PC-3 (cell line): ENCODE data around the gene SRSF7. TPM values are rescaled to one million over a fixed set of nuclear protein-coding genes. Genes with fewer than 3 reads are reported as not detected.
A peak's percentile ranks its signal among the peaks of the same experiment; 100 is the strongest.

Experiments
- ATAC-seq: fragments of 200-7000 bp; cut with Tn5 transposase; 2 replicates; pipeline ENCODE4 v1.9.1; 2020; ENCODE audit warnings: mild to moderate bottlenecking, moderate library complexity
- BruUV-seq: library from RNA; stranded (reverse); fragments of 400-500 nt; replicated peaks from 2 replicates; lab custom pipeline; 2021; lab: Mats Ljungman, UMichigan
- CTCF ChIA-PET: fragments of 300-600 bp; sonication (Branson Sonifier 250); formaldehyde crosslinking; loops from one replicate; lab custom pipeline; 2022; ENCODE audit warnings: antibody characterized with exemption; lab: Charles Lee
- POLR2A ChIA-PET: fragments of 300-600 bp; sonication (Branson Sonifier 250); formaldehyde crosslinking; loops from one replicate; lab custom pipeline; 2022; ENCODE audit warnings: antibody characterized with exemption; ENCODE audit not compliant: unreplicated experiment; lab: Charles Lee
- DNase-seq: peaks from one replicate; pipeline ENCODE4 v3.0.0-alpha.2; 2015
- H2AFZ ChIP-seq: fragments of 300-600 bp; sonication (generic); 2 replicates; pipeline ENCODE4 v1.6.0; 2016; ENCODE audit warnings: antibody characterized with exemption, low read length
- H3F3A ChIP-seq: fragments of 300-600 bp; sonication (generic); one replicate; pipeline ENCODE4 v1.6.0; 2017; ENCODE audit warnings: antibody characterized with exemption, low read length, control low read depth, mild to moderate bottlenecking; ENCODE audit not compliant: unreplicated experiment
- H3K27ac ChIP-seq: fragments of 300-600 bp; sonication (generic); 2 replicates; pipeline ENCODE4 v1.5.1; 2016; ENCODE audit warnings: mild to moderate bottlenecking, low read length
- H3K27me3 ChIP-seq: fragments of 300-600 bp; sonication (generic); 2 replicates; pipeline ENCODE4 v1.6.1; 2016; ENCODE audit warnings: low read length, mixed read lengths
- H3K36me3 ChIP-seq: fragments of 300-600 bp; sonication (generic); 2 replicates; pipeline ENCODE4 v1.6.1; 2016; ENCODE audit warnings: low read depth, mixed run types, low read length, mixed read lengths
- H3K4me1 ChIP-seq: fragments of 300-600 bp; sonication (generic); 2 replicates; pipeline ENCODE4 v1.5.1; 2016; ENCODE audit warnings: low read length; ENCODE audit not compliant: insufficient read depth
- H3K4me2 ChIP-seq: fragments of 300-600 bp; sonication (generic); 2 replicates; pipeline ENCODE4 v1.6.0; 2016; ENCODE audit warnings: low read length
- H3K4me3 ChIP-seq: fragments of 300-600 bp; sonication (generic); 2 replicates; pipeline ENCODE4 v1.5.1; 2016; ENCODE audit warnings: mild to moderate bottlenecking, low read length, mixed read lengths
- H3K79me2 ChIP-seq: fragments of 300-600 bp; sonication (generic); 2 replicates; pipeline ENCODE4 v1.6.1; 2017; ENCODE audit warnings: low read length, mixed read lengths
- H3K9ac ChIP-seq: fragments of 300-600 bp; sonication (generic); 2 replicates; pipeline ENCODE4 v1.6.0; 2016; ENCODE audit warnings: mild to moderate bottlenecking, low read length
- H3K9me2 ChIP-seq: fragments of 300-600 bp; sonication (generic); replicated peaks from 2 replicates; pipeline ENCODE4 v1.6.1; 2016; ENCODE audit warnings: mixed run types, low read length, mixed read lengths
- H3K9me3 ChIP-seq: fragments of 300-600 bp; sonication (generic); 2 replicates; pipeline ENCODE4 v1.6.1; 2016; ENCODE audit warnings: low read length, mixed read lengths
- H4K20me1 ChIP-seq: fragments of 300-600 bp; sonication (generic); 2 replicates; pipeline ENCODE4 v1.6.1; 2016; ENCODE audit warnings: low read length, mixed read lengths
- CTCF ChIP-seq: fragments of 300-600 bp; sonication (generic); conservative IDR thresholded peaks from 2 replicates; pipeline ENCODE4 v1.5.1; 2017; ENCODE audit warnings: antibody characterized with exemption, low read depth, mild to moderate bottlenecking, low read length
- EZH2 ChIP-seq: fragments of 300-600 bp; sonication (generic); IDR thresholded peaks from one replicate; pipeline ENCODE4 v1.6.1; 2017; ENCODE audit warnings: antibody characterized with exemption, mild to moderate bottlenecking, low read length; ENCODE audit not compliant: unreplicated experiment
- EZH2phosphoT487 ChIP-seq: fragments of 300-600 bp; sonication (generic); IDR thresholded peaks from 2 replicates; pipeline ENCODE4 v1.6.1; 2018; ENCODE audit warnings: mild to moderate bottlenecking, antibody characterized with exemption, low read length, borderline replicate concordance
- intact Hi-C: fragments of 100-400 bp; cut with micrococcal nuclease; formaldehyde crosslinking; loops from 2 replicates; pipeline ENCODE4 v1.9.0; 2023
- total RNA-seq: library from RNA; depleted of rRNA; stranded (reverse); fragments of >200 nt; gene quantifications from 2 replicates; pipeline ENCODE4 v1.2.3, GENCODE V29; 2014

SRSF7 gene
- total RNA-seq, 1 experiment from 2014 or later = 160 TPM

- H4K20me1 ChIP-seq = peaks cover 53% of the 10 kb centered on the region
- H3K9ac ChIP-seq = peak overlapping the region; percentile 94
- H3K27me3 ChIP-seq = no peaks in the 10 kb centered on the region
- H3K9me3 ChIP-seq = no peaks in the 10 kb centered on the region
- peak; percentile 49 for ATAC-seq
- no peak for TF ChIP-seq CTCF
- TF ChIP-seq EZH2phosphoT487 = no peak
- no peak for TF ChIP-seq EZH2
- ChIA-PET POLR2A (interaction anchor here (0.6 to 1.5 kb wide), 5 partner anchors 17 to 126 kb away, joined by 3 to 18 read pairs (median 5); partner anchors contain the start of gene MORN2), CTCF (no interaction called here)
- no peaks in the 10 kb centered on the region for H3K9me2 ChIP-seq
- H3K27ac ChIP-seq = peak overlapping the region; percentile 68
- H2AFZ ChIP-seq = no peak overlapping the region
- intact Hi-C loops = loop anchor here (5.0 kb wide), 1 partner anchor 373 kb away; the partner anchor contains the start of gene ATL2
- H3K36me3 ChIP-seq = peaks cover 50% of the 10 kb centered on the region
- BruUV-seq = TSS peak; percentile 86
- peak; percentile 43 for DNase-seq
- H3F3A ChIP-seq = no peaks in the 10 kb centered on the region
- H3K4me2 ChIP-seq = peak overlapping the region; percentile 86
- H3K79me2 ChIP-seq = peaks cover 60% of the 10 kb centered on the region
- H3K4me3 ChIP-seq = peak overlapping the region; percentile 98
- peaks cover 34% of the 10 kb centered on the region for H3K4me1 ChIP-seq
Measured at GRCh38 chr2:38750011-38750890, 910 bp downstream of the SRSF7 start.

GRCh38 chr2:38748943-38749804 lies 2.0 kb downstream of the SRSF7 start:
- BruUV-seq = no TSS peak
- Histone ChIP-seq H3K27ac (no peak overlapping the region), H3K4me1 (peaks cover 34% of the 10 kb centered on the region), H3K4me2 (peak overlapping the region; percentile 86), H3K9me2 (no peaks in the 10 kb centered on the region), H3K36me3 (peaks cover 61% of the 10 kb centered on the region), H3K9ac (peak overlapping the region; percentile 94), H3K27me3 (no peaks in the 10 kb centered on the region), H3K4me3 (peak overlapping the region; percentile 98), H3K79me2 (peaks cover 70% of the 10 kb centered on the region), H4K20me1 (peaks cover 64% of the 10 kb centered on the region), H3K9me3 (no peaks in the 10 kb centered on the region), H2AFZ (no peak overlapping the region), H3F3A (peaks cover under 1% of the 10 kb centered on the region)
- ChIA-PET CTCF (no interaction called here), POLR2A (no interaction called here)
- ATAC-seq (no peak), DNase-seq (no peak)
- no peak for TF ChIP-seq EZH2
- intact Hi-C loops = no loop called here

- H4K20me1 ChIP-seq = peaks cover 72% of the 10 kb centered on the region
- H3K9me2 ChIP-seq = no peaks in the 10 kb centered on the region
- peaks cover 7% of the 10 kb centered on the region for H3F3A ChIP-seq
- no peak for DNase-seq
- peak overlapping the region; percentile 98 for H3K4me3 ChIP-seq
- no peak overlapping the region for H3K27ac ChIP-seq
- CTCF ChIA-PET = interaction anchor here (0.7 kb wide), 1 partner anchor 146 kb away, joined by 5 read pairs; no protein-coding TSS in a partner anchor
- H3K9ac ChIP-seq = no peak overlapping the region; the same call in 1 of the 2 replicates
- H3K27me3 ChIP-seq = no peaks in the 10 kb centered on the region
- H3K36me3 ChIP-seq = peaks cover 68% of the 10 kb centered on the region
- no peak for ATAC-seq
- H3K9me3 ChIP-seq = no peaks in the 10 kb centered on the region
- peaks cover 34% of the 10 kb centered on the region for H3K4me1 ChIP-seq
- no peak for TF ChIP-seq EZH2phosphoT487
- no peak for TF ChIP-seq CTCF
- TF ChIP-seq EZH2 = no peak
- intact Hi-C loops = no loop called here
- no TSS peak for BruUV-seq
- H3K79me2 ChIP-seq = peaks cover 74% of the 10 kb centered on the region
- POLR2A ChIA-PET = no interaction called here
- peak overlapping the region; percentile 86 for H3K4me2 ChIP-seq
- H2AFZ ChIP-seq = no peak overlapping the region
Measured at GRCh38 chr2:38748391-38748790, 2.8 kb downstream of the SRSF7 start.
